ENCODE data around the gene MLLT6. TPM values are rescaled to one million over a fixed set of nuclear protein-coding genes. Genes with fewer than 3 reads are reported as not detected.

MLLT6 gene
- total RNA-seq, 4 donors from 2014 or later: 30.6 to 79.7 (median 35.1) TPM

GRCh38 chr17:38730526-38731379 is 25.7 kb downstream of the MLLT6 start:
- intact Hi-C loops (cut with DNase I): no loop called here
- 4 to 13% methylated on average over 16 to 24 of the region's 27 CpGs for WGBS, 2 donors
- H3K4me1 ChIP-seq: peaks cover 19 to 83% (median 24%) of the 10 kb centered on the region in 3 donors

DNA sequence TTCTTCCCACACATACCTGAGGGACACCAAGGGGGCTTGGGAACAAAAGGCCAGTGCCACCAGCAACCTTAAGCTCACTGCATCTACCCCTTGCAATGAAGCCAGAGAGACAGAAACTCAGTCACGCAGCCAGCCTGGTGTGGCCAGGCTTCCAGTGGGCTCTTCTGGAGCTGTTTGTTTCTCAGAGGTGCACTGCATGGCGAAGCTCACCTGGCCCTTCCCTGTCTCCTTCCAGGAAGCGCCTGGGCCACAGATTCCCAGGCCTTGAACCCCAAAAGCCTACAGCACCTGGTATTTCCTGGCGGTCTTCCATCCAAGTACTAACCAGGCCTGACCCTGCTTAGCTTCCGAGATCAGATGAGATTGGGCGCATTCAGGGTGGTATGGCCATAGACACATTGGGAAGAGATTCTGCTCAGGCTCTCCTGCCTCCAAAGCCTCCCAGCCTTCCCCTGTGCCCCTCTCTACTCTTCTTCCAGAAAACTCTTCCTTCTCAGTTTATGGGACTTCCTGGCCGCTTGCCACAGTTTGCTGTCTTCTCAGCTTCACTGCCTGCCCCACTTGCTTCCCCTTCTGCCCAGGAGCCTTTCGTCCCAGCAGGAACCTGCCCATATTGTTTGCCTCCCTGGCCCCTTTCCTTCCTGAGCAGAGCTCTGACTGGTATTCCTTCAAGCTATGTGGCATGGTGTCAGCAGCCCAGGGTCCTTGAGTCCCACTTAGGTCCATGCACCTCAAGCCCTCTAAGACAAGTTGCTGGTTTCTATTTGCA is 26.6 kb downstream of the MLLT6 start:
- peaks cover 19 to 83% (median 24%) of the 10 kb centered on the region in 3 donors for H3K4me1 ChIP-seq
- intact Hi-C loops (cut with DNase I): no loop called here
- peak overlapping the region in 3 of 4 donors; percentile 78 to 93 (median 83) for H3K4me3 ChIP-seq

More at GRCh38 chr17:38730526-38731379, 25.7 kb downstream of the MLLT6 start:
- Histone ChIP-seq H3K36me3 (peaks cover 7 to 38% (median 8%) of the 10 kb centered on the region in 3 donors), H3K9me3 (no peaks in the 10 kb centered on the region), H3K27ac (peak overlapping the region; percentile 79 to 94 (median 90)), H3K27me3 (no peaks in the 10 kb centered on the region), H3K4me3 (peak overlapping the region; percentile 64 to 93 (median 80))
- TF ChIP-seq POLR2A (IDR thresholded peaks at IDR 0.05) (no peak), CTCF (IDR thresholded peaks at IDR 0.05) (no peak)
- DNase-seq: no peak

GRCh38 chr17:38732376-38733281 is 27.6 kb downstream of the MLLT6 start:
- intact Hi-C loops (cut with DNase I): no loop called here
- TF ChIP-seq CTCF (IDR thresholded peaks at IDR 0.05) (no peak), POLR2A (IDR thresholded peaks at IDR 0.05) (no peak)
- Histone ChIP-seq H3K27me3 (no peaks in the 10 kb centered on the region), H3K27ac (peak overlapping the region in 2 of 4 donors; percentile 87 to 93), H3K4me1 (peaks cover 19 to 77% (median 24%) of the 10 kb centered on the region in 3 donors), H3K9me3 (no peaks in the 10 kb centered on the region), H3K4me3 (no peak overlapping the region), H3K36me3 (peaks cover 7 to 51% (median 8%) of the 10 kb centered on the region in 3 donors)
- no peak for DNase-seq
- 34 to 54% methylated on average over 4 of the region's 7 CpGs for WGBS, 2 donors

More for the DNA sequence above, 26.6 kb downstream of the MLLT6 start:
- Histone ChIP-seq H3K9me3 (no peaks in the 10 kb centered on the region), H3K36me3 (peaks cover 7 to 43% (median 8%) of the 10 kb centered on the region in 3 donors), H3K27ac (peak overlapping the region; percentile 79 to 94 (median 90)), H3K27me3 (no peaks in the 10 kb centered on the region)
- no peak for TF ChIP-seq POLR2A (IDR thresholded peaks at IDR 0.05)
- WGBS, 2 donors: 65 to 78% methylated on average over 5 to 8 of the region's 8 CpGs
- no peak for DNase-seq

GRCh38 chr17:38733282-38733981 is 28.4 kb downstream of the MLLT6 start:
- intact Hi-C loops (cut with DNase I): no loop called here
- H3K9me3 ChIP-seq: no peaks in the 10 kb centered on the region
- no peak for TF ChIP-seq CTCF (IDR thresholded peaks at IDR 0.05)
- TF ChIP-seq POLR2A (IDR thresholded peaks at IDR 0.05): no peak
- H3K4me3 ChIP-seq: no peak overlapping the region
- 80 to 85% methylated on average over 3 to 8 of the region's 9 CpGs for WGBS, 2 donors
- H3K27ac ChIP-seq: peak overlapping the region in 1 of 4 donors; percentile 93
- H3K27me3 ChIP-seq: no peaks in the 10 kb centered on the region
- peaks cover 7 to 59% (median 9%) of the 10 kb centered on the region in 3 donors for H3K36me3 ChIP-seq
- no peak for DNase-seq
- H3K4me1 ChIP-seq: peaks cover 19 to 69% (median 23%) of the 10 kb centered on the region in 3 donors
